Measurements from ENCODE around the gene NPR2.

The NPR2 gene

GRCh38 chr9:35763803-35764202, 27.6 kb upstream of the NPR2 start:
- no peak for DNase-seq (ENCODE audit: low read depth)

DNA sequence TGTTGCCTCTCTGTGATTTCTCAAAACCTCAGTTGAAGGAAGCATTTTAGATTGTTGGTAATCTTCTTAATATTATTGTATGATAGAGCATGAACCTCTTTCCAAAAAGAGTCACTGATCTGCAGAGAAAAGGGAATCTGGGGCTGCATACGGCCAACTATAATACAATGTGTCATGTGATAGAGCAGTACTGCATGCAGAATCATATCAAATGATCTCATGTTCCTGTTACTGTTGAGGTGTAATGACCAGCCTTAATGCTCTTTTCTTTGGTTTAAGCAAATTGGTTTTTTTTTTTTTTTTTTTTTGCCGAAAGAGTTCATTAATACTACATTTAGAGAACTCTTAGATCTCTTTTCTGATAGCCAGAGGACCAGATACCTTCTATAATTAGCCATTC, 24.4 kb upstream of the NPR2 start:
- DNase-seq (ENCODE audit: low read depth): no peak

- no peak for DNase-seq (ENCODE audit: low read depth)
Observed at GRCh38 chr9:35767458-35767857, 23.9 kb upstream of the NPR2 start.

DNA sequence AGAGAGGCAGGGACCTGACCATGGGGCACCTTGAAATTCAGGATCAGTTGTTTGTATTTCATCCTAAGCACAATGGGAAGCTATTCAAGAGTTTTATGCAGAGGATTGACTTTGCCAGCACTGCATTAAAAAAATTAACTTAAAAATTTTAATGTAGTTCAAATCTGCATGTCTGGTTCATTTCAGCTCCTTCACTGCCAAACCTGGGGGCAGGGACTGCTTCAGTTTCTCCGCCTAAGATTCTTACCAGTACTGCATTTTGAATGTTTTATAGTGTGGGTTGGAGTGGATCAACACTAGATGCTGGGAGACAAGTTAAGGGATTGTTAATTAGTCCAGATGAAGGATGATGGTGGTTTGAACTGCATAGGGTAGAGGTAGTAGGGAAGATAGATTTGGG, 21.6 kb upstream of the NPR2 start:
- DNase-seq (ENCODE audit: low read depth): no peak

- no peak for DNase-seq (ENCODE audit: low read depth)
Observed at GRCh38 chr9:35771075-35771433, 20.3 kb upstream of the NPR2 start.

DNA sequence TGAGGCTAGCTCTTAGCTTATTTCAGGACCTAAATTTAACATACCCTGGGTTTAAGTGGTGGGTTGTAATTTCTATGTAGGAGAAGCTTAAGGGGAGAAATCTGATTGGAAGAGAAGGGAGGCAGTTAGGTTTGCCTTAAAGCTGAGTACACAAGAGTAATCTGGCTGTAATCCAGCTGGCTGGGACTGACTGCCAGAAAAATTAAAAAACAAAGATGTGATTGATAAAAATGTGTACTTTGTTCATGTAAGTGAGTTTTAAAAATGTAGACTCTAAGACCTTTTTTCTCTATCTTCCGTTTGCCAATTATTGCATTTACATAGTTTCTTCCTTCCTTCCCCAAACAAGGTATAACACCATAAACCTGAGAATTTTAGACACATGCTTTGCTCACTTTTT, 19.9 kb upstream of the NPR2 start:
- DNase-seq (ENCODE audit: low read depth): peak; percentile 60

- DNase-seq (ENCODE audit: low read depth): no peak
Observed at GRCh38 chr9:35771943-35772342, 19.4 kb upstream of the NPR2 start.

DNA sequence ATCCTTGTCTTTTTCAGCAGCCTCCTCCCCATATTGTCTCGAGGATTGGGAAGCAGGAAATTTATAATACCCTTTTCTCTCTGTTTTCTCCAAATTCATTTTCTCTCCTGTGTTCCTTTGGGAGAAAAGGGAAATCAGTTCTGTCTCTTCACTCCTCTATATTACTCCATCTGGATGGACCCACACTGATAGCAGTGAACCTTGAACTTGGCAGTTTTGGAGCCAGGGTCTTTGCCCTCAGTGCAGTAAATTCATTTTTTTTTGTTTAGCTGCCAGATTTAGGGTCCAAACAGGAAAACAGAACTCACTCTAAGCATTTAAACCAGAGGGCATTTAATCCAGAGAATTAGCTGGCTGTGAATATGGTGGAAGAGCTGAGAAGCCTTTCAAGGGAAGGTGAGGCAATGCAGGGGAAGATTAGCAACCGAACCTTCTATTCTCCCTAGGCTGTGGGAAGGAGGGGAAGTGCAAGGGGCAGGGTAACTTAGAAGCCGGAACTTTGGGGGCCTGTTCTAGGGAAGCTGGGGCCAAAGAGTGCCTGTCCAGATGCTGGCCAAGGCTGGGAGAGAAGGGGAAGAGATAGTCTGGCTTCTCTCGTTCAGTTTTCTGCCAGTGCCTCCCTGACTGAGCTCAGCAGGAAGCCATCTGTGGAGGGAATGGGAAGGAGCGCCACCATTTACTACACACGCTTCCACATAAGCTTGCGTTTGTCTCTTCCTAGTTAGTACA, 16.3 kb upstream of the NPR2 start:
- DNase-seq (ENCODE audit: low read depth): no peak

- no peak for DNase-seq (ENCODE audit: low read depth)
Observed at GRCh38 chr9:35776018-35776417, 15.4 kb upstream of the NPR2 start.

GRCh38 chr9:35778496-35778895, 12.9 kb upstream of the NPR2 start:
- DNase-seq (ENCODE audit: low read depth): no peak

- no peak for DNase-seq (ENCODE audit: low read depth)
Observed at GRCh38 chr9:35781066-35781465, 10.3 kb upstream of the NPR2 start.

DNA sequence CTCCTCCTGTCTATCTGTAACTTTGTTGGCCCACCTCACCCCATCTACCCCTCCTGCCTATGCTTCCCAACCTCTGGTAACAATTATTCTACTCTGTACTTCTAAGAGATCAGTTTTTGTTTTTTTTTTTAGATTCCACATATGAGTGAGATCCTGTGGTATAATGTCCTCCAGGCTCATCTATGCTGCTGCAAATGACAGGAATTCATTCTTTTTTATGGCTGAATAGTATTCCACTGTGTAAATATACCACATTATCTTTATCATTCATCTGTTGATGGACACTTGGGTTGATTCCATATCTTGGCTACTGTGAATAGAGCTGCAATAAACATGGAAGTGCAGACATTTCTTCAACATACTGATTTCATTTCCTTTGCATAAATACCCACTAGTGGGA, 8.0 kb upstream of the NPR2 start:
- no peak for DNase-seq (ENCODE audit: low read depth)

GRCh38 chr9:35789541-35789940, 1.9 kb upstream of the NPR2 start:
- no peak for DNase-seq (ENCODE audit: low read depth)

DNA sequence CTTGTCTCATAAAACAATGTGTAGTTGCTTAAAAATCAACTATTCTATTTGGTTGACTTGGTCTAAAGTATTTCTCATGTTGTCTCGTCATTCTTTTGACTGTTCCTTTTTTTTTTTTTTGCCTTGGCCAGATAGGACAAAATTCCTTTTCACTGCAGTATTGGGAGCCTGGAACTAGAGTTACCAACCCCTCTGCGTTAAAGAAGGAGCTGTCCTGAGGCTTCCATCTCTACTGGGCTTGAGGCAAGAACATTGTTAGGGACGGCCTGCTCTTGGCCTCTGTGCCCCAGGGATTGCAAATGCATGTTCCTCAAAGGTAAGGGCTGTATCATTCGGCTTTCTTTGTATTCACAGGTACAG, 1.4 kb upstream of the NPR2 start:
- DNase-seq (ENCODE audit: low read depth): no peak

DNA sequence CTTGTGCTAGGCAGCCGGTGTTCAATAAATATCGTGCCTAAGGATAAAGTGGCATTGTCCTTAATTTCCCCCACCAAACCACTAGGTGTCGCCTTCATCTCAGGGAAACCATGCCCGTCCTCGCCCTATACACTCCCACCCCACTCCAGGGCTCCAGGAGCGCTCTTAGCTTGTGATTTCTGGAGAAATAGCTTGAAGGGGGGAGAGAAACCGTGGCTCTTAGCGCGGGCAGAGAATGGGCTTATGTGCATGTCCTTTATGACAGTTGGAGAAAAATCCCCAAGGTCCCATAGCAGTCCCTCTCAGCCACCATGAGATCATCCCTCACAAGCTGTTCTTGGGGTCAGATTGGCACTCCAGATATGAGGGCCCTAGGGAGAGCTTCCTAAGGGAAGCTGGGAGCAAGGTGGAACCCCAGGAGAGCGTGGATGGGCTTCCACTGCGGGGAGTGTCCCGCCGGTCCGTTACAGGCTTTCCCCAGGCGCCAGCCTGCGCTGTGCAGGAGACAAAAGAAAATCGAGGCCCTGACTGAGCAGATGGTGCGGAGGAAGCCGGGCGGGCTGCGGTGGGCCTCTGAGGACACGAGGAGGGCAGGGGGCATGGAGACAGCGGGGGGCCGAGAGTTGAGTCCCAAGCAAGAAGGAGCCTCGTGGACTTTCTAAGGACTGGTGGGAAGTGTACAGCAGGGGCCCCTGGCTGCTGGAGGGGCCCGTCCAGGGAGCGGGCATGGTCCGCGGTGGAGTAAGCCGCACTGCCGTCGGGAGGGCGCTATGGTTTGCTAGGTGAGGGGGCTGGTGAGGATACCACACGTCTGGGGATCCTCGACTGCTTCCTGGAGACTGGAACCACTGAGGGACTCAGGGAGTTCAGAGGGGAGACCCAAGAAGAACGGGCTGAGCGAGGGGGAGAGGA, 750 bp upstream of the NPR2 start:
- peak; percentile 82 for DNase-seq (ENCODE audit: low read depth)

DNA sequence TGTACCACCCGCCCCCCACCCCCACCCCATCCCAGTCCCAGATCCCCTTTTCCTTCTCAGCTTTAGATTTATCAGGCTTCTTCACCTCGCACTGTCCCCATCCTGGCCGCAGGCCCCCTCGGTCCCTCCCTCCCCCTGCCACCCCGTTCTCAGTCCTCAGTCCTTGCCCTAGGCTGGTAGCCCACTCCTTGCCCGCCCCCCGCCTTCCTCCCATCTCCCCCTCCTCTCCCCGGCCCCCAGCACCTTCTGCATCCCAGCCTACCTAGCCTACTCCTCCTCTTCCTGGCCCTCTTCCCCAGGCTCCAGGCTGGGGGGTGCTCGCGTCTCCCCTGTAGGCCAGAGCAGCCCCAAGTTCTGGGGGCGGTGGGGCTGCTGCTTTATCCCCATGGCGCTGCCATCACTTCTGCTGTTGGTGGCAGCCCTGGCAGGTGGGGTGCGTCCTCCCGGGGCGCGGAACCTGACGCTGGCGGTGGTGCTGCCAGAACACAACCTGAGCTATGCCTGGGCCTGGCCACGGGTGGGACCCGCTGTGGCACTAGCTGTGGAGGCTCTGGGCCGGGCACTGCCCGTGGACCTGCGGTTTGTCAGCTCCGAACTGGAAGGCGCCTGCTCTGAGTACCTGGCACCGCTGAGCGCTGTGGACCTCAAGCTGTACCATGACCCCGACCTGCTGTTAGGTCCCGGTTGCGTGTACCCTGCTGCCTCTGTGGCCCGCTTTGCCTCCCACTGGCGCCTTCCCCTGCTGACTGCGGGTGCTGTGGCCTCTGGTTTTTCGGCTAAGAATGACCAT, 828 bp downstream of the NPR2 start:
- DNase-seq (ENCODE audit: low read depth): no peak

- no peak for DNase-seq (ENCODE audit: low read depth)
Observed at GRCh38 chr9:35792826-35793225, 1.4 kb downstream of the NPR2 start.

GRCh38 chr9:35793461-35793860, 2.1 kb downstream of the NPR2 start:
- DNase-seq (ENCODE audit: low read depth): no peak

GRCh38 chr9:35795695-35796094, 4.3 kb downstream of the NPR2 start:
- no peak for DNase-seq (ENCODE audit: low read depth)

GRCh38 chr9:35797311-35798109, 6.1 kb downstream of the NPR2 start:
- no peak for DNase-seq (ENCODE audit: low read depth)

- peak; percentile 54 for DNase-seq (ENCODE audit: low read depth)
Observed at GRCh38 chr9:35798658-35799374, 7.4 kb downstream of the NPR2 start.
